Neural progenitor cell (in vitro differentiated cells): ENCODE results near the gene FER1L5. TPM values are rescaled to one million over a fixed set of nuclear protein-coding genes. Genes with fewer than 3 reads are reported as not detected.
A peak's percentile ranks its signal among the peaks of the same experiment; 100 is the strongest.

ENCODE experiments used
- DNase-seq: peaks from one replicate; pipeline ENCODE4 v3.0.0-alpha.2; 2016; ENCODE audit warnings: low spot score
- H2AFZ ChIP-seq: fragments of 200-600 bp; sonication (generic); replicated peaks from 2 replicates; pipeline ENCODE4 v1.6.1; 2016; ENCODE audit warnings: antibody characterized with exemption
- H3F3A ChIP-seq: fragments of 200-600 bp; sonication (generic); 2 replicates; pipeline ENCODE4 v1.6.1; 2016; ENCODE audit warnings: antibody characterized with exemption, low read depth
- H3K27ac ChIP-seq: fragments of 200-600 bp; sonication (generic); 2 replicates; pipeline ENCODE4 v1.5.1; 2016; ENCODE audit warnings: mild to moderate bottlenecking
- H3K27me3 ChIP-seq: fragments of 200-600 bp; sonication (generic); 2 replicates; pipeline ENCODE4 v1.6.1; 2016; ENCODE audit warnings: mild to moderate bottlenecking, moderate library complexity
- H3K36me3 ChIP-seq: fragments of 200-600 bp; sonication (generic); 2 replicates; pipeline ENCODE4 v1.5.1; 2016
- H3K4me1 ChIP-seq: fragments of 200-600 bp; sonication (generic); 2 replicates; pipeline ENCODE4 v1.6.1; 2016; ENCODE audit warnings: mixed run types
- H3K4me2 ChIP-seq: fragments of 200-600 bp; sonication (generic); 2 replicates; pipeline ENCODE4 v1.6.1; 2016
- H3K4me3 ChIP-seq: fragments of 200-600 bp; sonication (generic); 2 replicates; pipeline ENCODE4 v1.5.1; 2016
- H3K79me2 ChIP-seq: fragments of 200-600 bp; sonication (generic); 2 replicates; pipeline ENCODE4 v1.6.1; 2016; ENCODE audit warnings: low read depth
- H3K9ac ChIP-seq: fragments of 200-600 bp; sonication (generic); 2 replicates; pipeline ENCODE4 v1.6.1; 2016
- H3K9me3 ChIP-seq: fragments of 200-600 bp; sonication (generic); 2 replicates; pipeline ENCODE4 v1.5.1; 2016; ENCODE audit warnings: low read depth
- H4K20me1 ChIP-seq: fragments of 200-600 bp; sonication (generic); 2 replicates; pipeline ENCODE4 v1.6.1; 2016; ENCODE audit warnings: low read depth
- H3K27ac Mint-ChIP-seq: 3 replicates; pipeline ENCODE4 v1.8.0; 2021; ENCODE audit warnings: mixed read lengths
- H3K27me3 Mint-ChIP-seq: 2 replicates; pipeline ENCODE4 v1.8.0; 2022; ENCODE audit warnings: low read depth, mild to moderate bottlenecking, inconsistent platforms, moderate library complexity, mixed read lengths; ENCODE audit not compliant: insufficient read depth
- H3K36me3 Mint-ChIP-seq: 3 replicates; pipeline ENCODE4 v1.8.0; 2021; ENCODE audit warnings: mixed read lengths
- H3K4me1 Mint-ChIP-seq: 3 replicates; pipeline ENCODE4 v1.8.0; 2021; ENCODE audit warnings: mixed read lengths
- H3K4me3 Mint-ChIP-seq: 3 replicates; pipeline ENCODE4 v1.8.0; 2021; ENCODE audit warnings: mild to moderate bottlenecking, moderate library complexity, mixed read lengths
- H3K9me3 Mint-ChIP-seq: 3 replicates; pipeline ENCODE4 v1.8.0; 2020; ENCODE audit warnings: mixed read lengths
- EZH2 ChIP-seq: fragments of 200-600 bp; sonication (generic); IDR thresholded peaks from 2 replicates; pipeline ENCODE4 v1.6.1; 2017; ENCODE audit warnings: antibody characterized with exemption, mild to moderate bottlenecking, moderate library complexity
- EZH2phosphoT487 ChIP-seq: fragments of 200-600 bp; sonication (generic); IDR thresholded peaks from 2 replicates; pipeline ENCODE4 v1.6.1; 2017; ENCODE audit warnings: antibody characterized with exemption
- total RNA-seq: library from RNA; depleted of rRNA; stranded (reverse); fragments of >200 nt; gene quantifications from 2 replicates; pipeline ENCODE4 v1.2.3, GENCODE V29; 2015; ENCODE audit warnings: low replicate concordance
- TF ChIP-seq, protein P1 (sequence below): fragments of 200-600 bp; sonication (generic); IDR thresholded peaks from 2 replicates; pipeline ENCODE4 v1.5.1; 2017; ENCODE audit warnings: antibody characterized with exemption, mild to moderate bottlenecking

The FER1L5 gene
- total RNA-seq, 1 donor from 2014 or later: 1.7 TPM

GRCh38 chr2:96633641-96634040, 8.9 kb upstream of the FER1L5 start:
- TF ChIP-seq EZH2: no peak
- no peak for TF ChIP-seq EZH2phosphoT487
- TF ChIP-seq, protein P1, sequence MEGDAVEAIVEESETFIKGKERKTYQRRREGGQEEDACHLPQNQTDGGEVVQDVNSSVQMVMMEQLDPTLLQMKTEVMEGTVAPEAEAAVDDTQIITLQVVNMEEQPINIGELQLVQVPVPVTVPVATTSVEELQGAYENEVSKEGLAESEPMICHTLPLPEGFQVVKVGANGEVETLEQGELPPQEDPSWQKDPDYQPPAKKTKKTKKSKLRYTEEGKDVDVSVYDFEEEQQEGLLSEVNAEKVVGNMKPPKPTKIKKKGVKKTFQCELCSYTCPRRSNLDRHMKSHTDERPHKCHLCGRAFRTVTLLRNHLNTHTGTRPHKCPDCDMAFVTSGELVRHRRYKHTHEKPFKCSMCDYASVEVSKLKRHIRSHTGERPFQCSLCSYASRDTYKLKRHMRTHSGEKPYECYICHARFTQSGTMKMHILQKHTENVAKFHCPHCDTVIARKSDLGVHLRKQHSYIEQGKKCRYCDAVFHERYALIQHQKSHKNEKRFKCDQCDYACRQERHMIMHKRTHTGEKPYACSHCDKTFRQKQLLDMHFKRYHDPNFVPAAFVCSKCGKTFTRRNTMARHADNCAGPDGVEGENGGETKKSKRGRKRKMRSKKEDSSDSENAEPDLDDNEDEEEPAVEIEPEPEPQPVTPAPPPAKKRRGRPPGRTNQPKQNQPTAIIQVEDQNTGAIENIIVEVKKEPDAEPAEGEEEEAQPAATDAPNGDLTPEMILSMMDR: no peak
- Histone ChIP-seq H3K4me1 (peaks cover 11% of the 10 kb centered on the region), H2AFZ (no peak overlapping the region), H3F3A (peaks cover 4% of the 10 kb centered on the region), H3K36me3 (peaks cover 11% of the 10 kb centered on the region), H4K20me1 (peaks cover 38% of the 10 kb centered on the region), H3K9ac (no peak overlapping the region), H3K27ac (no peak overlapping the region), H3K9me3 (no peaks in the 10 kb centered on the region), H3K4me3 (no peak overlapping the region), H3K27me3 (no peaks in the 10 kb centered on the region), H3K79me2 (peaks cover 72% of the 10 kb centered on the region), H3K4me2 (no peak overlapping the region)
- DNase-seq: no peak
- H3K4me3 Mint-ChIP-seq: no peak overlapping the region
- H3K4me1 Mint-ChIP-seq: peaks cover 16% of the 10 kb centered on the region
- peaks cover 3% of the 10 kb centered on the region for H3K27me3 Mint-ChIP-seq
- peaks cover 29% of the 10 kb centered on the region for H3K36me3 Mint-ChIP-seq
- H3K9me3 Mint-ChIP-seq: no peaks in the 10 kb centered on the region
- no peak overlapping the region for H3K27ac Mint-ChIP-seq

- H3K27ac ChIP-seq: no peak overlapping the region
- peaks cover 38% of the 10 kb centered on the region for H4K20me1 ChIP-seq
- Mint-ChIP-seq H3K4me1 (peaks cover 16% of the 10 kb centered on the region), H3K9me3 (no peaks in the 10 kb centered on the region), H3K4me3 (peak overlapping the region; percentile 94), H3K27me3 (peaks cover 3% of the 10 kb centered on the region), H3K36me3 (peaks cover 10% of the 10 kb centered on the region), H3K27ac (no peak overlapping the region)
- no peak overlapping the region for H3K9ac ChIP-seq
- peaks cover 5% of the 10 kb centered on the region for H3K27me3 ChIP-seq
- H3K79me2 ChIP-seq: peaks cover 53% of the 10 kb centered on the region
- DNase-seq: no peak
- TF ChIP-seq EZH2 (no peak), EZH2phosphoT487 (no peak)
- TF ChIP-seq, protein P1: no peak
- no peaks in the 10 kb centered on the region for H3F3A ChIP-seq
- peak overlapping the region; percentile 78 for H3K4me2 ChIP-seq
- H3K4me1 ChIP-seq: peaks cover 11% of the 10 kb centered on the region
- no peaks in the 10 kb centered on the region for H3K9me3 ChIP-seq
- H2AFZ ChIP-seq: no peak overlapping the region
- H3K36me3 ChIP-seq: no peaks in the 10 kb centered on the region
- H3K4me3 ChIP-seq: peak overlapping the region; percentile 72
These were observed 5.9 kb upstream of the FER1L5 start for GRCh38 chr2:96636551-96637171.

GRCh38 chr2:96637385-96638143, 5.0 kb upstream of the FER1L5 start:
- H3K27ac Mint-ChIP-seq: peak overlapping the region; percentile 46
- H2AFZ ChIP-seq: peak overlapping the region; percentile 97
- TF ChIP-seq EZH2 (no peak), EZH2phosphoT487 (no peak)
- H3F3A ChIP-seq: no peaks in the 10 kb centered on the region
- H3K9me3 ChIP-seq: no peaks in the 10 kb centered on the region
- no peaks in the 10 kb centered on the region for H3K9me3 Mint-ChIP-seq
- peak overlapping the region; percentile 72 for H3K4me3 ChIP-seq
- peaks cover 44% of the 10 kb centered on the region for H3K79me2 ChIP-seq
- no peak overlapping the region for H3K27ac ChIP-seq
- H4K20me1 ChIP-seq: peaks cover 34% of the 10 kb centered on the region
- H3K9ac ChIP-seq: peak overlapping the region; percentile 0
- H3K36me3 Mint-ChIP-seq: peaks cover 8% of the 10 kb centered on the region
- peaks cover 3% of the 10 kb centered on the region for H3K27me3 Mint-ChIP-seq
- DNase-seq: peak; percentile 82
- H3K4me1 ChIP-seq: peaks cover 14% of the 10 kb centered on the region
- no peaks in the 10 kb centered on the region for H3K36me3 ChIP-seq
- H3K27me3 ChIP-seq: peaks cover 5% of the 10 kb centered on the region
- peaks cover 22% of the 10 kb centered on the region for H3K4me1 Mint-ChIP-seq
- peak overlapping the region; percentile 78 for H3K4me2 ChIP-seq
- H3K4me3 Mint-ChIP-seq: peak overlapping the region; percentile 94
